Nephron (organoid): ENCODE results near the gene FAM117B.
"Not testable (repeated sequence)": the region's sequence is repeated elsewhere in the genome, so short reads cannot be mapped to it uniquely, and the experiment has no call there.

Source experiments
- H3K27ac Mint-ChIP-seq, 3 experiments: 2 replicates each; pipeline ENCODE4 v1.8.0; 2020; ENCODE audit warnings: mixed read lengths in 3 of 3, mild to moderate bottlenecking in 2 of 3, moderate library complexity in 1 of 3
- H3K27me3 Mint-ChIP-seq: 2 replicates; pipeline ENCODE4 v1.8.0; 2021; ENCODE audit warnings: low read depth, mild to moderate bottlenecking, moderate library complexity, mixed read lengths
- H3K36me3 Mint-ChIP-seq: 2 replicates; pipeline ENCODE4 v1.8.0; 2020; ENCODE audit warnings: low read depth, mixed read lengths
- H3K4me1 Mint-ChIP-seq: 2 replicates; pipeline ENCODE4 v1.8.0; 2020; ENCODE audit warnings: mixed read lengths
- H3K4me3 Mint-ChIP-seq, 3 experiments: 2 replicates each; pipeline ENCODE4 v1.8.0; 2020; ENCODE audit warnings: mild to moderate bottlenecking in 3 of 3, mixed read lengths in 3 of 3, moderate library complexity in 2 of 3
- H3K9me3 Mint-ChIP-seq: 2 replicates; pipeline ENCODE4 v1.8.0; 2020; ENCODE audit warnings: mixed read lengths
- TF ChIP-seq, protein P1 (sequence below), 3 experiments: fragments of 200-600 bp; sonication (generic); IDR thresholded peaks; one replicate each; pipeline ENCODE4 v1.5.0; 2021; ENCODE audit warnings: antibody characterized with exemption in 3 of 3; ENCODE audit not compliant: unreplicated experiment in 3 of 3

Gene FAM117B

DNA sequence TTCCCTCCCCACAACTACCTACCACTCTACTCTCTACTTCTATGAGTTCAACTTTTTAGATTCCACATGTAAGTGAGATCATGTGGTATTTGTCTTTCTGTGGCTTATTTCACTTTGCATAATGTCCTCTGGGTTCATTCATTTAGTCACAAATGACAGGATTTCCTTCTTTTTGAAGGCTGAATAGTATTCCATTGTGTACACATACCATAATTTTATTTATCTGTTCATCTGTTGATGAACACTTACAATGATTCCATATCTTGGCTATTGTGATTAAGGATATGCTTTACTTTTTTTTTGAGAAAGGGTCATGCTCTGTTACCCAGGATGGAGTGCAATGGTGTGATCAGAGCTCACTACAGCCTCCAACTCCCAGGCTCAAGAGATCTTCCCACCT lies 163.2 kb downstream of the FAM117B start:
- Mint-ChIP-seq H3K9me3 (peaks cover 9% of the 10 kb centered on the region), H3K27ac (no peak overlapping the region), H3K36me3 (peaks cover 56% of the 10 kb centered on the region), H3K4me3 (no peak overlapping the region), H3K4me1 (no peaks in the 10 kb centered on the region), H3K27me3 (no peaks in the 10 kb centered on the region)
- TF ChIP-seq, protein P1, sequence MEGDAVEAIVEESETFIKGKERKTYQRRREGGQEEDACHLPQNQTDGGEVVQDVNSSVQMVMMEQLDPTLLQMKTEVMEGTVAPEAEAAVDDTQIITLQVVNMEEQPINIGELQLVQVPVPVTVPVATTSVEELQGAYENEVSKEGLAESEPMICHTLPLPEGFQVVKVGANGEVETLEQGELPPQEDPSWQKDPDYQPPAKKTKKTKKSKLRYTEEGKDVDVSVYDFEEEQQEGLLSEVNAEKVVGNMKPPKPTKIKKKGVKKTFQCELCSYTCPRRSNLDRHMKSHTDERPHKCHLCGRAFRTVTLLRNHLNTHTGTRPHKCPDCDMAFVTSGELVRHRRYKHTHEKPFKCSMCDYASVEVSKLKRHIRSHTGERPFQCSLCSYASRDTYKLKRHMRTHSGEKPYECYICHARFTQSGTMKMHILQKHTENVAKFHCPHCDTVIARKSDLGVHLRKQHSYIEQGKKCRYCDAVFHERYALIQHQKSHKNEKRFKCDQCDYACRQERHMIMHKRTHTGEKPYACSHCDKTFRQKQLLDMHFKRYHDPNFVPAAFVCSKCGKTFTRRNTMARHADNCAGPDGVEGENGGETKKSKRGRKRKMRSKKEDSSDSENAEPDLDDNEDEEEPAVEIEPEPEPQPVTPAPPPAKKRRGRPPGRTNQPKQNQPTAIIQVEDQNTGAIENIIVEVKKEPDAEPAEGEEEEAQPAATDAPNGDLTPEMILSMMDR (IDR thresholded peaks at IDR 0.05; ENCODE audit: unreplicated experiment in 3 of 3) = no peak

DNA sequence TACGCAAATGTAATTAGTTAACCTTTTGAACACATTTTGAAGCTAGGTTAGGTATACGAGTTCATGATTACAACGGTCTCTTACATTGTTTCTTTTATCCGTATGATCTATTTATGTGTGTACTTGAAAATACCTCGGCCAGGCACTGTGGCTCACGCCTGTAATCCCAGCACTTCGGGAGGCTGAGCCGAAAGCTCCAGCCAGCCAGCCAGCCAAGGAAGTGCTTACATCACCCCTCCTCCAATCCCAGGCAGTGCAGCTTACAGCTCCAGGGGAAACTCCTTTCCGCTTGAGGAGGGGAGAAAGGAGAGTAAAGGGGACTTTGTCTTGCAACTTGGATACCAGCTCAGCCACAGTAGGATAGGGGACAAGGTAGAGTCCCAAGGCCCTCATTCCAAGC lies 171.1 kb downstream of the FAM117B start:
- not testable (repeated sequence) for H3K27me3 Mint-ChIP-seq, H3K4me3 Mint-ChIP-seq, H3K9me3 Mint-ChIP-seq, H3K4me1 Mint-ChIP-seq
- Mint-ChIP-seq H3K36me3 (peaks cover 59% of the 10 kb centered on the region), H3K27ac (peak overlapping the region; percentile 34 to 63 (median 61))

DNA sequence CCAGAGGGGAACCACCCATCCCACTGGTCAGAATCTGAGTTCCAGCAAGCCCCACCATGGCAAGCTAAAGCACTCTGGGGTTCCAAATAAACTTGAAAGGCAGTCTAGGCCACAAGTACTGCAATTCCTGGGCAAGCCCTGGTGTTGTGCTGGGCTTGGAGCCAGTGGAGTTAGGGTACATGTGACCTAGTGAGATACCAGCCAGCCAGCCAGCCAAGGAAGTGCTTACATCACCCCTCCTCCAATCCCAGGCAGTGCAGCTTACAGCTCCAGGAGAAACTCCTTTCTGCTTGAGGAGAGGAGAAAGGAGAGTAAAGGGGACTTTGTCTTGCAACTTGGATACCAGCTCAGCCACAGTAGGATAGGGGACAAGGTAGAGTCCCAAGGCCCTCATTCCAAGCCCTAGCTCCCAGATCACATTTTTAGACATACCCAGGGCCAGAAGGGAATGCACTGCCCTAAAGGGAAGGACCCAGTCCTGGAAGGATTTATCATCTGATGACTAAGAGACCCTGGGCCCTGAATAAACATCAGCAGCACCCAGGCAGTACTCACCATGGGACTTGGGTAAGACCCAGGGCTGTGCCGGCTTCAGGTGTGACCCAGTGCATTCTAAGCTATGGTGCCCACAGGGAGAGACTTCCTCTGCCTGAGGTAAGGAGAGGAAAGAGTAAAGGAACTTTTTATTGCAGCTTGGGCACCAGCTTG lies 172.8 kb downstream of the FAM117B start:
- not testable (repeated sequence) for H3K4me3 Mint-ChIP-seq, H3K27me3 Mint-ChIP-seq, H3K9me3 Mint-ChIP-seq, H3K4me1 Mint-ChIP-seq
- peaks cover 62% of the 10 kb centered on the region for H3K36me3 Mint-ChIP-seq
- H3K27ac Mint-ChIP-seq = peak overlapping the region; percentile 31 to 90 (median 60)

DNA sequence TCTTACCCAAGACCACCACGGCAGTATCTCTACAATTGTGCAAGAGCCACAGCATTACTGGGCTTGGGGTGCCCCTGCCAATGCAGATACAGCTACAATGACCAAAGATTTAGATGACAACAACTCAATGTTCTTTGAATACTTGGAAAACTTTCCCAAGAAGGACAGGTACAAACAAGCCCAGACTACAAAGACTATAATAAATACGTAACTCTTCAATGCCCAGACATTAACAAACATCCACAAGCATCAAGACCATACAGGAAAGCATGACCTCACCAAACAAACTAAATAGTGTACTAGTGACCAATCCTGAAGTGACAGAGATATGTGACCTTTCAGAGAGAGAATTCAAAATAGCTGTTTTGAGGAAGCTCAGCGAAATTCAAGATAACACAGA lies 174.0 kb downstream of the FAM117B start:
- no peaks in the 10 kb centered on the region for H3K4me1 Mint-ChIP-seq
- TF ChIP-seq, protein P1 (IDR thresholded peaks at IDR 0.05; ENCODE audit: unreplicated experiment in 3 of 3) = no peak
- peaks cover 9% of the 10 kb centered on the region for H3K9me3 Mint-ChIP-seq
- H3K27ac Mint-ChIP-seq = no peak overlapping the region
- H3K4me3 Mint-ChIP-seq = no peak overlapping the region
- no peaks in the 10 kb centered on the region for H3K27me3 Mint-ChIP-seq
- H3K36me3 Mint-ChIP-seq = peaks cover 60% of the 10 kb centered on the region

DNA sequence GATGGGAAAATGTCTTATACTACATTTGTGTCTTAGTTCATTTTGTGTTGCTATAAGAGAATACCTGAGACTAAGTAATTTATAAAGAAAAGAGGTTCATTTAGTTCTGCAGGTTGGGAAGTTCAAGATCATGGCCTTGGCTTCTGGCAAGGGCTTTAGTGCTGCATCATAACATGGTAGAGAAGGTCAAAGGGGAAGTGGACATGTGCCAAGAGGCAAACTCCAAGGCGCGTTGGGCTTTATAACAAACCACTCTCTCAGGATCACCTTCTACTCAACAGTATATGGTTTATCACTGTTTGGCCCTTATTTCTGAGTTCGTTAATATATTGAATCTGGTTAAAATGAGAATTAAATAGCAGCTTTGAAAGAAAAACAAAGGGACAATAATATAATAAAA lies 178.6 kb downstream of the FAM117B start:
- TF ChIP-seq, protein P1 (IDR thresholded peaks at IDR 0.05; ENCODE audit: unreplicated experiment in 3 of 3) = no peak
- H3K36me3 Mint-ChIP-seq = peaks cover 49% of the 10 kb centered on the region
- H3K27me3 Mint-ChIP-seq = no peaks in the 10 kb centered on the region
- no peak overlapping the region for H3K27ac Mint-ChIP-seq
- H3K4me1 Mint-ChIP-seq = peaks cover 27% of the 10 kb centered on the region
- H3K9me3 Mint-ChIP-seq = peaks cover 9% of the 10 kb centered on the region
- no peak overlapping the region for H3K4me3 Mint-ChIP-seq

DNA sequence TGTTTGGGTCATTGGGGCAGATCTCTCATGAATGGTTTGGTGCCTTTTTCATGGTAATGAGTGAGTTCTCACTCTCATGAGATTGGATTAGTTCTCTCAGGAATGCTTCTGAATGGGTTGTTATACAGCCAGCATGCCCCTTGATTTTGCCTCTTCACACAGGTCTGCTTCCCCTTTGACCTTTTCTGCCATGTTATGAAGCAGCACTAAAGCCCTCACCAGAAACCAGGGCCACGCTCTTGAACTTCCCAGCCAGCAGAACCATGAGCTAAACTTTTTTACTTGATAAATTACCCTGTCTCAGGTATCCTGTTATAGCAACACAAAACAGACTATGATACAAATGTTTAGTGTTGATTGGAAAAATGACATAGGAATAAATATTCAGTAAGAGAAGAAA lies 179.5 kb downstream of the FAM117B start:
- TF ChIP-seq, protein P1 (IDR thresholded peaks at IDR 0.05; ENCODE audit: unreplicated experiment in 3 of 3) = no peak
- H3K27ac Mint-ChIP-seq = peak overlapping the region in 1 of 3 experiments; percentile 96
- H3K4me3 Mint-ChIP-seq = no peak overlapping the region
- H3K27me3 Mint-ChIP-seq = no peaks in the 10 kb centered on the region
- peaks cover 3% of the 10 kb centered on the region for H3K9me3 Mint-ChIP-seq
- H3K36me3 Mint-ChIP-seq = peaks cover 40% of the 10 kb centered on the region
- peaks cover 31% of the 10 kb centered on the region for H3K4me1 Mint-ChIP-seq
